DOHH2 (cell line): ENCODE results near the gene MAGEA9.
"Not testable (repeated sequence)": the region's sequence is repeated elsewhere in the genome, so short reads cannot be mapped to it uniquely, and the experiment has no call there.

Experiments
- EZH2phosphoT487 ChIP-seq: fragments of 200-600 bp; sonication (generic); IDR thresholded peaks from 2 replicates; pipeline ENCODE4 v1.6.1; 2017; ENCODE audit warnings: borderline replicate concordance, mild to moderate bottlenecking, antibody characterized with exemption, low read length, moderate library complexity, mixed read lengths
- TF ChIP-seq, protein P1 (sequence below): fragments of 200-600 bp; sonication (generic); IDR thresholded peaks from one replicate; pipeline ENCODE4 v1.5.1; 2014; ENCODE audit warnings: antibody characterized with exemption, mild to moderate bottlenecking, low read depth, low read length; ENCODE audit not compliant: poor library complexity, severe bottlenecking

DNA sequence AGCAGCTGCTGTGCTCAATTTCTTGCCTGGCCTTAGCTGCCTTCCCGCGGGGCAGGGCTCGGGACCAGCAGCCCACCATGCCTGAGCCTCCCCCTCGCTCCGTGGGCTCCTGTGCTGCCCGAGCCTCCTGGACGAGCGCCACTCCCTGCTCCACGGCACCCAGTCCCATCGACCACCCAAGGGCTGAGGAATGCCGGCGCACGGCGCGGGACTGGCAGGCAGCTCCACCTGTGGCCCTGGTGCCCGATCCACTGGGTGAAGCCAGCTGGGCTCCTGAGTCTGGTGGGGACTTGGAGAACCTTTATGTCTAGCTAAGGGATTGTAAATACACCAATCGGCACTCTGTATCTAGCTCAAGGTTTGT is 23.0 kb upstream of the MAGEA9 start:
- TF ChIP-seq, protein P1, sequence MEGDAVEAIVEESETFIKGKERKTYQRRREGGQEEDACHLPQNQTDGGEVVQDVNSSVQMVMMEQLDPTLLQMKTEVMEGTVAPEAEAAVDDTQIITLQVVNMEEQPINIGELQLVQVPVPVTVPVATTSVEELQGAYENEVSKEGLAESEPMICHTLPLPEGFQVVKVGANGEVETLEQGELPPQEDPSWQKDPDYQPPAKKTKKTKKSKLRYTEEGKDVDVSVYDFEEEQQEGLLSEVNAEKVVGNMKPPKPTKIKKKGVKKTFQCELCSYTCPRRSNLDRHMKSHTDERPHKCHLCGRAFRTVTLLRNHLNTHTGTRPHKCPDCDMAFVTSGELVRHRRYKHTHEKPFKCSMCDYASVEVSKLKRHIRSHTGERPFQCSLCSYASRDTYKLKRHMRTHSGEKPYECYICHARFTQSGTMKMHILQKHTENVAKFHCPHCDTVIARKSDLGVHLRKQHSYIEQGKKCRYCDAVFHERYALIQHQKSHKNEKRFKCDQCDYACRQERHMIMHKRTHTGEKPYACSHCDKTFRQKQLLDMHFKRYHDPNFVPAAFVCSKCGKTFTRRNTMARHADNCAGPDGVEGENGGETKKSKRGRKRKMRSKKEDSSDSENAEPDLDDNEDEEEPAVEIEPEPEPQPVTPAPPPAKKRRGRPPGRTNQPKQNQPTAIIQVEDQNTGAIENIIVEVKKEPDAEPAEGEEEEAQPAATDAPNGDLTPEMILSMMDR, result not testable (repeated sequence)
- not testable (repeated sequence) for TF ChIP-seq EZH2phosphoT487
